LHCN-M2 (cell line): Measurements from ENCODE around the gene CNPY4. TPM values are rescaled to one million over a fixed set of nuclear protein-coding genes. Genes with fewer than 3 reads are reported as not detected.

Experiments
- DNase-seq: peaks from one replicate; pipeline ENCODE4 v3.0.0-alpha.2; 2012; ENCODE audit warnings: low read depth
- total RNA-seq: library from RNA; depleted of rRNA; stranded (reverse); fragments of >200 nt; gene quantifications from 2 replicates; pipeline ENCODE4 v1.2.3, GENCODE V29; 2014; rRNA removed

The CNPY4 gene
- total RNA-seq, 1 experiment from 2014 or later: 28.0 TPM

GRCh38 chr7:100166317-100166940 is 47.0 kb downstream of the CNPY4 start:
- DNase-seq: no peak

DNA sequence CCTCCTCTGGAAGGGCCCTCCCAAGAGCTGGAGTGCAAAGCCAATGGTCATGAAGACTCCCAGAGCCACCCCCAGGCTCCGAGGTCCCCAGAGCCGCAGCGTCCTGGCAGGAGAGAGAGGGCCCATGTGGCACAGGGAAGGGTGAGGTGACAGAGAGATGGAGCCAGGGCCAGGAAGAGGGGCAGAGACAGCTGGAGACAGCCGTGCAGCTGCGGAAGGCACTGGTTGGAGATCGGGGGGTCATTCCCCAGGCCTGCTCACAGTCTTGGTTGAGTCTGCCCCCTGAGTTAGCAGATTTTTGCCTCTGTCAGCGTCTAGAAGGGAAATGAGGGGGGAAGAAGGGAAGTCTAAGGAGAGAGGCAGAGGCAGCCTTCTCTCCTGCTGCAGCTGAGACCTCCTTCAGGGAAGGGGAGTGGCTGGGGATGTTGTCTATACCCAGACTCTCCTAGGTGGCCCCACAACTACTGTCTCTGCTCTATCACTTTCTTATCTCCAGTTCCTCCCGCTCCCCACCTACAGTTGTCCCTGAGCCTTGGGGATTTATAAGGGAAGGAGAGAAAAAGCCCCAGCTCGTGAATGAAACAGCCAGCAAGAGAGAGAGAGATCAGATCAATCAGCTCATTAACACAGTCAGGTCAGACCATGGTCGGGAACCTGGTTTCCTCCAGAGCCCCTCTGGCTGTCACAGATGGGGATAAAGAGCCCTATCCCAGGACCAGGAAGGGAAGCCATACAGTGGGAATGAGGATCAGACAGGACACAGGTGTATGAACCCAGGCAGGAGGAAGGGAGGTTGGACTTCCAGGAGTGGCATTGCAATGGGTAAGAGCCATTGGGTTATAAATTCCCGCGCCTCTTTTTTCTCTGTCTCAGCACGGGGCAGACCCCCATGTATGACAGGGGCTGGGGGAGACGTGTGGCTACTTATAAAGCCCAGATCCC is 47.8 kb downstream of the CNPY4 start:
- no peak for DNase-seq

DNA sequence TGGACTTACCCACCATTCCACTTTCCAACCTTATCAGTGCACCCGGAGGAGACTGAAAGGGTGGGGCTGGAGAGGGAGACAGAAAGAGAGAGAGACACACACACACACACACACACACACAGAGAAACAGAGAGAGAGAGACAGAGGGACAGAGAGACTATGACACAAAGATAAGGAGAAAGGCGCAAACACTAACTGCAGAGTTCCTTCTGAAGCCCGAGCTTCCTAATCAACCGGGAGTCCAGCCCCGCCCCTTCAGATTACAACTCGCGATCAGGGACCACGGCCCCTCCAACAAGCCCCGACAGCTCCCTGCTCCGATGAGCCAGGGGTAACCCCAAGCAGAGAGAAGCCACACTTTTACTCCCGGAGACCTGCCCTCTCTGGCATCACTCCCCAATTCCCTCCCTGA is 48.5 kb downstream of the CNPY4 start:
- peak; percentile 34 for DNase-seq

GRCh38 chr7:100169147-100169850 is 49.9 kb downstream of the CNPY4 start:
- no peak for DNase-seq

- no peak for DNase-seq
These were observed 50.9 kb downstream of the CNPY4 start for GRCh38 chr7:100170101-100170897.

DNA sequence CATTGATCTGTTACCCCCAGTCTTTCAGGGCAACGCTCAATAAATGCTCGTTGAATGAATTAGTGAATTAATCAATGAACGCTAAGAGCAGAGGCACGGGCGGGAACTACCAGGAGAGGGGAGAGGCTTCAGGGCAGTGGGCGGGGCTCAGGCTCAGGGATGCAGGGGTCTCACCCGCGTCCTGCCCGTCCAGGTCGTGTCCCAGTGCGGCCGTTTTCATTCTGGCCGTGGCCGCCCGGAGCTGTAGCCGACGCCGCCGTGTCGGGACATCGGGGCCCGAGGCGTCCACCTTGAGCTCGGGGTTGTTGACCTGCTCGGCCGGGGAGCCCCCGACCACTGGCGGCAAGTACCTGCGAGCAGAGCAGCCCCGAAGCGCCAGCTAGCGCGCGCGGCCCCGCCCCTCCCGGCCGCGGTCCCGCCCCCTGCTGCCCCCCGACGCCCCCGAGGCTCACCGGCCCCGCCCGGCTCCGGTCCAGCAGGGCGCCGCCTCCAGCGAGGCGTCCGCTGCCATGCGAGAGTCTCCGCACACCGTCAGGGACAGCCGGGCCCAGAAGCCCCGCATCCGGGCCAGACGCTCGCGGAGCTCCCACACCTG is 51.8 kb downstream of the CNPY4 start:
- no peak for DNase-seq

DNA sequence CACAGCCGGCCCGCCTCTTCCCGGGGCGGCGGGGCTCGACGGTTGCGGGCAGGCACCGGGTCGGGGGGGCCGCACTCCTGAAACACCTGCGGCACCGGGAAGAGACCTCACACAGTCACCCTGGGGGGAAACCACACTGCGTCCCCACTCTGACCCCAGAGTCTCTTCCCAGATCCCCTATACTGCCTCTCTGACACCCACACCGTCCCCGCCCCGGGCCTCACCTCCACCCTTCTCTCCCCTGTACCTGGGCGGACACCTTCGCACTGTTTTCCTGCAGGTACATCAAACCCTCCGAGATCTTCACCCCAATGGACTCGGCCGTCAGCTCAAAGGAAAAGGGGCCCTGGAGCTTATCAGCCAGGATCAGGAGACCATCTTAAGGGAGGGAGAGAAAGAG is 52.4 kb downstream of the CNPY4 start:
- DNase-seq: no peak

- DNase-seq: no peak
These were observed 54.5 kb downstream of the CNPY4 start for GRCh38 chr7:100173806-100174495.

DNA sequence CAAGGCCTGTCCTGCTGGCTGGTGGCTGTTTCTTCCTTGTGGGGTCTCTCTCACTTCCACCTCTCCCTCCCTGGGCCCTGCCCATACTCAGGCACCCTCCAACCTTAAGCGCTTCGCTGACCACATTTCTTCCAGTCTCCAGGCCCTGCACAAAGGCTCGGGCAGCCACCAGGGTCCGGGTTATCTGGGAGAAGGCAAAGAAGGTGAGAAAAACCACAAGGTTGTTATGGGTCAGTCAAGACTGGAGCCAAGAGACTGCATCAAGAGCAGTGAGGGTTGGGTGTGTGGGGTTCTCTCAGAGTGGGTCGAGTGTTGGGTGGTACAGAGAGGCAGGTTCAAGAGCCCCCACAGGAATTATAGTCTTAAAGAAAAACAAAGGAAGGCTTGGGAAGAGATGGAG is 55.1 kb downstream of the CNPY4 start:
- no peak for DNase-seq

Other genes with a start within 250 kb of the CNPY4 start
- not detected in 2 replicates for gene OR2AE1, start 242.6 kb upstream of the CNPY4 start, total RNA-seq
- gene TRIM4, start 200.1 kb upstream of the CNPY4 start, total RNA-seq: 29.7 and 32.5 TPM in 2 replicates
- not detected in 2 replicates for gene GJC3, start 190.0 kb upstream of the CNPY4 start, total RNA-seq
- gene AZGP1, start 143.6 kb upstream of the CNPY4 start, total RNA-seq: not detected in 2 replicates
- gene ZKSCAN1, start 104.0 kb upstream of the CNPY4 start, total RNA-seq: 19.0 and 21.2 TPM in 2 replicates
- 11.8 and 12.6 TPM in 2 replicates for gene ZSCAN21, start 69.9 kb upstream of the CNPY4 start, total RNA-seq
- 31.0 and 32.9 TPM in 2 replicates for gene ZNF3, start 37.9 kb upstream of the CNPY4 start, total RNA-seq
- gene COPS6, start 30.7 kb upstream of the CNPY4 start, total RNA-seq: 96.6 and 100 TPM in 2 replicates
- gene MCM7, start 18.2 kb upstream of the CNPY4 start, total RNA-seq: 283 and 290 TPM in 2 replicates
- gene AP4M1, start 18.0 kb upstream of the CNPY4 start, total RNA-seq: 53.1 and 59.9 TPM in 2 replicates
- 98.4 and 106 TPM in 2 replicates for gene TAF6, start 276 bp upstream of the CNPY4 start, total RNA-seq
- gene MBLAC1, start 7.3 kb downstream of the CNPY4 start, total RNA-seq: 1.9 and 5.9 TPM in 2 replicates
- gene LAMTOR4, start 29.3 kb downstream of the CNPY4 start, total RNA-seq: 165 and 202 TPM in 2 replicates
- 18.8 and 21.8 TPM in 2 replicates for gene TRAPPC14, start 39.1 kb downstream of the CNPY4 start, total RNA-seq
- 6.7 and 9.8 TPM in 2 replicates for gene GAL3ST4, start 49.0 kb downstream of the CNPY4 start, total RNA-seq
- 9.6 and 9.9 TPM in 2 replicates for gene GPC2, start 57.7 kb downstream of the CNPY4 start, total RNA-seq
- 0.23 and 0.96 TPM in 2 replicates for gene STAG3, start 58.3 kb downstream of the CNPY4 start, total RNA-seq
- not detected in 2 replicates for gene PVRIG, start 100.3 kb downstream of the CNPY4 start, total RNA-seq
- not detected in 2 replicates for gene SPDYE3, start 188.1 kb downstream of the CNPY4 start, total RNA-seq
- gene PILRB, start 238.5 kb downstream of the CNPY4 start, total RNA-seq: 15.7 and 20.1 TPM in 2 replicates